ENCODE data around the gene ZNF335.
"Not testable (repeated sequence)": the region's sequence is repeated elsewhere in the genome, so short reads cannot be mapped to it uniquely, and the experiment has no call there.

The ZNF335 gene

GRCh38 chr20:45904583-45905504, 67.2 kb downstream of the ZNF335 start:
- ChIA-PET POLR2A (ENCODE audit: low non-redundant PET) (interaction anchor here (0.5 to 1.2 kb wide), 2 partner anchors 13 to 744 kb away, joined by 4 to 7 read pairs; no protein-coding TSS in a partner anchor), CTCF (interaction anchor here (1.2 to 1.5 kb wide), 2 partner anchors 16 to 66 kb away, joined by 4 to 5 read pairs; no protein-coding TSS in a partner anchor)
- peak overlapping the region; percentile 53 for H3K27ac ChIP-seq
- no peak for TF ChIP-seq CTCF (conservative IDR thresholded peaks at IDR 0.05; ENCODE audit: low read depth)
- no peak for DNase-seq (ENCODE audit: low spot score)

GRCh38 chr20:45902199-45902701, 69.8 kb downstream of the ZNF335 start:
- H3K27ac ChIP-seq, result no peak overlapping the region
- CTCF ChIA-PET, result interaction anchor here (0.6 to 0.9 kb wide), 3 partner anchors 12 to 792 kb away, joined by 3 to 4 read pairs (median 3); no protein-coding TSS in a partner anchor
- TF ChIP-seq CTCF (conservative IDR thresholded peaks at IDR 0.05; ENCODE audit: low read depth), result no peak
- no peak for DNase-seq (ENCODE audit: low spot score)
- POLR2A ChIA-PET (ENCODE audit: low non-redundant PET), result interaction anchor here (0.6 to 1.0 kb wide), 2 partner anchors 13 to 680 kb away, joined by 3 read pairs; no protein-coding TSS in a partner anchor

- CTCF ChIA-PET; POLR2A ChIA-PET (ENCODE audit: low non-redundant PET); H3K27ac ChIP-seq; DNase-seq (ENCODE audit: low spot score): not testable (repeated sequence)
Measured at GRCh38 chr20:45901332-45901731, 70.7 kb downstream of the ZNF335 start.

- no peak for TF ChIP-seq CTCF (conservative IDR thresholded peaks at IDR 0.05; ENCODE audit: low read depth)
- ChIA-PET POLR2A (ENCODE audit: low non-redundant PET) (no interaction called here), CTCF (interaction anchor here (0.6 kb wide), 2 partner anchors 9 to 112 kb away, joined by 3 to 4 read pairs; no protein-coding TSS in a partner anchor)
- no peak for DNase-seq (ENCODE audit: low spot score)
- no peak overlapping the region for H3K27ac ChIP-seq
Measured at GRCh38 chr20:45899046-45899835, 72.8 kb downstream of the ZNF335 start.
